MM.1S (cell line): ENCODE measurements around the gene LARGE2.

Source experiments
- CTCF ChIP-seq: fragments of 300-600 bp; sonication (generic); IDR thresholded peaks from 2 replicates; pipeline ENCODE4 v1.5.1; 2016; ENCODE audit warnings: antibody characterized with exemption, low read length, mixed read lengths
- EZH2 ChIP-seq: fragments of 300-600 bp; sonication (generic); optimal IDR thresholded peaks from 2 replicates; pipeline ENCODE3; 2017; ENCODE audit warnings: low read depth, mild to moderate bottlenecking, antibody characterized with exemption, low read length, mixed read lengths
- EZH2phosphoT487 ChIP-seq: fragments of 300-600 bp; sonication (generic); IDR thresholded peaks from 2 replicates; pipeline ENCODE4 v1.6.1; 2018; ENCODE audit warnings: antibody characterized with exemption, low read length

GRCh38 chr11:45886816-45887520 is 35.5 kb upstream of the LARGE2 start:
- no peak for TF ChIP-seq CTCF
- TF ChIP-seq EZH2, result no peak
- no peak for TF ChIP-seq EZH2phosphoT487
